Kidney epithelial cell (primary cell): ENCODE measurements around the gene INPP5B. TPM values are rescaled to one million over a fixed set of nuclear protein-coding genes. Genes with fewer than 3 reads are reported as not detected.
"Not testable (repeated sequence)": the region's sequence is repeated elsewhere in the genome, so short reads cannot be mapped to it uniquely, and the experiment has no call there.

Experiments
- DNase-seq: peaks from one replicate; pipeline ENCODE4 v3.0.0-alpha.2; 2010; ENCODE audit warnings: low read depth
- H3K27me3 ChIP-seq: 2 replicates; pipeline ENCODE4 v1.6.0; 2011; ENCODE audit warnings: low read length; ENCODE audit not compliant: control insufficient read depth, insufficient read depth
- H3K36me3 ChIP-seq: 2 replicates; pipeline ENCODE4 v1.5.1; 2011; ENCODE audit warnings: low read length; ENCODE audit not compliant: control insufficient read depth, insufficient read depth
- H3K4me3 ChIP-seq: 2 replicates; pipeline ENCODE4 v1.5.1; 2011; ENCODE audit warnings: low read depth, mild to moderate bottlenecking, control low read depth, low read length
- total RNA-seq: library from RNA; depleted of rRNA; stranded (reverse); fragments of >200 nt; gene quantifications from 2 replicates; pipeline ENCODE4 v1.2.3, GENCODE V29; 2015
- TF ChIP-seq, protein P1 (sequence below): IDR thresholded peaks from 2 replicates; pipeline ENCODE4 v1.5.1; 2011; ENCODE audit warnings: mild to moderate bottlenecking, moderate library complexity, low read length, control low read depth, inconsistent platforms; ENCODE audit not compliant: insufficient read depth, poor library complexity, severe bottlenecking

Gene INPP5B
- total RNA-seq, 1 donor from 2014 or later = 18.9 TPM

GRCh38 chr1:37983546-37983945, 36.7 kb upstream of the INPP5B start:
- H3K4me3 ChIP-seq = no peak overlapping the region
- no peaks in the 10 kb centered on the region for H3K27me3 ChIP-seq
- TF ChIP-seq, protein P1, sequence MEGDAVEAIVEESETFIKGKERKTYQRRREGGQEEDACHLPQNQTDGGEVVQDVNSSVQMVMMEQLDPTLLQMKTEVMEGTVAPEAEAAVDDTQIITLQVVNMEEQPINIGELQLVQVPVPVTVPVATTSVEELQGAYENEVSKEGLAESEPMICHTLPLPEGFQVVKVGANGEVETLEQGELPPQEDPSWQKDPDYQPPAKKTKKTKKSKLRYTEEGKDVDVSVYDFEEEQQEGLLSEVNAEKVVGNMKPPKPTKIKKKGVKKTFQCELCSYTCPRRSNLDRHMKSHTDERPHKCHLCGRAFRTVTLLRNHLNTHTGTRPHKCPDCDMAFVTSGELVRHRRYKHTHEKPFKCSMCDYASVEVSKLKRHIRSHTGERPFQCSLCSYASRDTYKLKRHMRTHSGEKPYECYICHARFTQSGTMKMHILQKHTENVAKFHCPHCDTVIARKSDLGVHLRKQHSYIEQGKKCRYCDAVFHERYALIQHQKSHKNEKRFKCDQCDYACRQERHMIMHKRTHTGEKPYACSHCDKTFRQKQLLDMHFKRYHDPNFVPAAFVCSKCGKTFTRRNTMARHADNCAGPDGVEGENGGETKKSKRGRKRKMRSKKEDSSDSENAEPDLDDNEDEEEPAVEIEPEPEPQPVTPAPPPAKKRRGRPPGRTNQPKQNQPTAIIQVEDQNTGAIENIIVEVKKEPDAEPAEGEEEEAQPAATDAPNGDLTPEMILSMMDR = no peak
- H3K36me3 ChIP-seq = peaks cover 1% of the 10 kb centered on the region
- no peak for DNase-seq

- Histone ChIP-seq H3K4me3 (no peak overlapping the region), H3K27me3 (no peaks in the 10 kb centered on the region), H3K36me3 (no peaks in the 10 kb centered on the region)
- no peak for DNase-seq
- TF ChIP-seq, protein P1 = no peak
Measured at GRCh38 chr1:37978541-37978940, 31.7 kb upstream of the INPP5B start.

DNA sequence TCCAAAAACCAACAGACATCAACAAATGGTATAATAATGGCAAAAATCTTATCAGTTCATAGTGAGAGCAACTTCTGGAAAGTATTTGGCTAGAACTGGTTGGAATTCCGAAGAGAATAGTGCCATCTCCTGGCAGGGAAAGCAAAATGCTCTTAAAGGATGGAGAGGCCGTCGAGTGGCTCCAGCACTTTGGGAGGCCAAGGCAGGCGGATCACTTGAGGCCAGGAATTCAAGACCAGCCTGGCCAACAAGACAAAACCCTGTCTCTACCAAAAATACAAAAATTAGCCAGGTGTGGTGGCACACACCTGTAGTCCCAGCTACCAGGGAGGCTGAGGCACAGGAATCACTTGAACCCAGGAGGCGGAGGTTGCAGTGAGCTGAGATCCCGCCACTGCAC, 28.2 kb upstream of the INPP5B start:
- H3K4me3 ChIP-seq, H3K36me3 ChIP-seq, H3K27me3 ChIP-seq, DNase-seq: not testable (repeated sequence)
- TF ChIP-seq, protein P1 = peak; percentile 56

GRCh38 chr1:37974567-37974966, 27.7 kb upstream of the INPP5B start:
- no peaks in the 10 kb centered on the region for H3K36me3 ChIP-seq
- no peak overlapping the region for H3K4me3 ChIP-seq
- TF ChIP-seq, protein P1 = no peak
- no peaks in the 10 kb centered on the region for H3K27me3 ChIP-seq
- no peak for DNase-seq

DNA sequence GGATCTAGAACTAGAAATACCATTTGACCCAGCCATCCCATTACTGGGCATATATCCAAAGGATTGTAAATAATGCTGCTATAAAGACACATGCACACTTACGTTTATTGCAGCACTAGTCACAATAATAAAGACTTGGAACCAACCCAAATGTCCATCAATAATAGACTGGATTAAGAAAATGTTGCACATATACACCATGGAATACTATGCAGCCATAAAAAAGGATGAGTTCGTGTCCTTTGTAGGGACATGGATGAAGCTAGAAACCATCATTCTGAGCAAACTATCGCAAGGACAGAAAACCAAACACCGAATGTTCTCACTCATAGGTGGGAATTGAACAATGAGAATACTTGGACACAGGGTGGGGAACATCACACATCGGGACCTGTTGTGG, 26.8 kb upstream of the INPP5B start:
- not testable (repeated sequence) for H3K27me3 ChIP-seq, H3K36me3 ChIP-seq, DNase-seq, H3K4me3 ChIP-seq

- TF ChIP-seq, protein P1 = no peak
- Histone ChIP-seq H3K36me3 (no peaks in the 10 kb centered on the region), H3K4me3 (no peak overlapping the region), H3K27me3 (no peaks in the 10 kb centered on the region)
- DNase-seq = no peak
Measured at GRCh38 chr1:37965301-37965700, 18.4 kb upstream of the INPP5B start.

- not testable (repeated sequence) for H3K36me3 ChIP-seq, DNase-seq, H3K4me3 ChIP-seq, H3K27me3 ChIP-seq
Measured at GRCh38 chr1:37964106-37964505, 17.3 kb upstream of the INPP5B start.
